AG04450 (cell line): ENCODE data around the gene MCM6. TPM values are rescaled to one million over a fixed set of nuclear protein-coding genes. Genes with fewer than 3 reads are reported as not detected.

ENCODE experiments used
- CTCF ChIA-PET: fragments of 300-600, 350-600 bp; formaldehyde crosslinking; extraction: SDS; loops from one replicate; lab custom pipeline; 2022; ENCODE audit warnings: antibody characterized with exemption, inconsistent platforms; lab: Charles Lee
- POLR2A ChIA-PET: fragments of 350-600 bp; formaldehyde crosslinking; extraction: SDS; loops from one replicate; lab custom pipeline; 2021; ENCODE audit warnings: antibody characterized with exemption, inconsistent platforms; lab: Yijun Ruan, JAX
- DNase-seq: peaks from one replicate; pipeline ENCODE4 v3.0.0-alpha.2; 2011; ENCODE audit warnings: low read depth, low spot score
- H3K27ac ChIP-seq: one replicate; pipeline ENCODE4 v1.5.1; 2012; ENCODE audit warnings: low read depth, low read length, control low read depth
- H3K27me3 ChIP-seq: one replicate; pipeline ENCODE4 v1.6.0; 2012; ENCODE audit warnings: low read length; ENCODE audit not compliant: control insufficient read depth, insufficient read depth
- H3K4me3 ChIP-seq: 2 replicates; pipeline ENCODE4 v1.5.1; 2011; ENCODE audit warnings: mild to moderate bottlenecking, low read depth, low read length, control low read depth
- H3K9me3 ChIP-seq: 2 replicates; pipeline ENCODE4 v1.5.1; 2012; ENCODE audit warnings: low read length; ENCODE audit not compliant: control insufficient read depth, insufficient read depth
- CTCF ChIP-seq: IDR thresholded peaks from 2 replicates; pipeline ENCODE4 v1.5.1; 2011; ENCODE audit warnings: low read depth, low read length, control low read depth, inconsistent platforms
- polyA minus RNA-seq: library from RNA; depleted of rRNA, polyadenylated mRNA; stranded (reverse); fragments of >200 nt; gene quantifications from 2 replicates; pipeline ENCODE4 v1.2.3, GENCODE V29; 2011; rRNA and poly(A)+ RNA removed
- polyA plus RNA-seq: library from polyadenylated mRNA; depleted of rRNA; stranded (reverse); fragments of >200 nt; gene quantifications from 2 replicates; pipeline ENCODE4 v1.2.3, GENCODE V29; 2011; rRNA removed

MCM6 gene
- polyA plus RNA-seq (22.8 and 27.3 TPM in 2 replicates), polyA minus RNA-seq (20.6 and 25.9 TPM in 2 replicates)

DNA sequence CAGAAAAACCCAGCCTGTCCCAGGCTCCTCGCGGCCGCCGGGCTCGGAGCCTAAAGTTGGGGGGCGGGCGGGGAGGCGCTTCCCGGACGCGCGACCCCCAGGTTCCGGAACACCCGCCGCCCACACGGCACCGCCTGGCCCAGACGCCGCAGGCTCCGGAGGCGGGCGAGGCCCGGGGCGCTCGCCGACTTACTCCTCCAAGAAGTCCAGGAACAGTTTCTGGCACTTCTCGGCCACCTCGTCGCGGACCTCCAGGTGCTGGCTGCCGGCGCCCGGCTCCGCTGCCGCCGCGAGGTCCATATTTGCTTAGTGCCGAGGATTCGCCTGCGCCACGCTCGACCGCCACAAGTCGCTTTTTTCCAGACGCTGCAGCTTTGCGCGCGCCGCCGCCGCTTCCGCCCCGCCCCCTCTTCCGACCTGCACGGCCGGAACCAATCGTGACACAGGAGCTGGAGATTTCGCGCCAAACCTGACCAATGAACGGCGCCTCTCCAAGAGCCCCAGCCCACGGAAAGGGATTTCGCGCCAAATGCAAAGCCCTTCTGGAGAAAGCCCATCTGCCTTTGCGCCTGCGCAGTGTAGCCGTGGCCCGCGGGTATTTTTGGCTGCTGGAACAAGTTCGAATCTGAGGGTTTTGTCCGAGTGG, at the start of gene MCM6:
MCM6 (minus strand) TSS at position 378 of the 646 bp plus-strand sequence; CDS start at position 300, 78 bp downstream.
- H3K4me3 ChIP-seq: peak within 1 kb of the TSS; percentile 76
- no peaks in the 10 kb centered on the region; the same call in 1 of the 2 replicates for H3K9me3 ChIP-seq
- H3K27ac ChIP-seq: peak within 1 kb of the TSS; percentile 80
- no peaks in the 10 kb centered on the region for H3K27me3 ChIP-seq
- no peak for TF ChIP-seq CTCF
- DNase-seq: peak; percentile 98
- ChIA-PET POLR2A (interaction anchor here (0.6 kb wide), 1 partner anchor 50 kb away, joined by 3 read pairs; no protein-coding TSS in a partner anchor), CTCF (interaction anchor here (0.6 to 1.4 kb wide), 3 partner anchors 10 to 366 kb away, joined by 3 to 8 read pairs (median 3); no protein-coding TSS in a partner anchor)

DNA sequence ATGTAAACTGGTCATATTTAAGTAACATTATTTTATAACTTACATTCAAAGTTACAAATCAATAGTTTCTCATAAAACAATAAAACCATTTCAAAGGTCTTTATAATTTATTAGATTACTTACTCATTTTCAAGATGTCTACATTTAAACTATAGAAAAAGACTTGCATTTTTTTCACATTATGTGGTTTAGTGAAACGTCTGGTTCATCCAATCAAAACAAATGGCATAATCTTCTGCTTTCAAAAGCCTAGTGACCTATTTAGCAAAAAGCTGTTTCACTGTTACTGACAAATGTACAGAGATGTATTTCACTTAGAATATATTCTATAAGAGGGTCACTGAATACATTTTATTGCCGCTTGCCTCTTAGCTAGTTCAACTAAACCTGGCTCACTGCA, 49.3 kb upstream of the MCM6 start:
- no peaks in the 10 kb centered on the region for H3K9me3 ChIP-seq
- no peaks in the 10 kb centered on the region for H3K27me3 ChIP-seq
- ChIA-PET CTCF (interaction anchor here (1.1 to 1.8 kb wide), 2 partner anchors 9 to 12 kb away, joined by 3 to 16 read pairs; no protein-coding TSS in a partner anchor), POLR2A (no interaction called here)
- no peak for TF ChIP-seq CTCF
- no peak overlapping the region for H3K4me3 ChIP-seq
- H3K27ac ChIP-seq: no peak overlapping the region
- no peak for DNase-seq

DNA sequence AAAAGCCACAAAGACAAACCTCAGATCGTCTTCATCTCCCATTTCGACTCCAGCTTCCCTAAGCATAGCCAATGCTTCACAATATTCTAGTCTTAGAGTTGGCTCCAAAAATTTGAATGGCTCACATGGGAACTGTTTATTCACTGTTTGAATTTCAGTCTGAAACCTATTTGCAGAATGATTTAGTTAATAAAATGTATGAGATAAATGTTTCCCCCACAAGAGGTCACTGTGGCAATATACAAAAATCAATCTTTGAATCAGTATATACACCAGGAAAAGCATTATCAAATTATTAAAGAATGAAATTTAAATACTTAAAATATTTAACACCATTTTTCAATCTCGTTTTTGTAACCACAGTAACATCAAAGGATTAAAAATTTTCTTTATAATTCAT, 40.0 kb upstream of the MCM6 start:
- POLR2A ChIA-PET: no interaction called here
- no peak for DNase-seq
- no peak overlapping the region for H3K4me3 ChIP-seq
- peak; percentile 44 for TF ChIP-seq CTCF
- CTCF ChIA-PET: interaction anchor here (0.6 to 1.2 kb wide), 2 partner anchors 9 to 50 kb away, joined by 3 to 4 read pairs; no protein-coding TSS in a partner anchor
- H3K27me3 ChIP-seq: no peaks in the 10 kb centered on the region
- H3K9me3 ChIP-seq: no peaks in the 10 kb centered on the region
- H3K27ac ChIP-seq: no peak overlapping the region

DNA sequence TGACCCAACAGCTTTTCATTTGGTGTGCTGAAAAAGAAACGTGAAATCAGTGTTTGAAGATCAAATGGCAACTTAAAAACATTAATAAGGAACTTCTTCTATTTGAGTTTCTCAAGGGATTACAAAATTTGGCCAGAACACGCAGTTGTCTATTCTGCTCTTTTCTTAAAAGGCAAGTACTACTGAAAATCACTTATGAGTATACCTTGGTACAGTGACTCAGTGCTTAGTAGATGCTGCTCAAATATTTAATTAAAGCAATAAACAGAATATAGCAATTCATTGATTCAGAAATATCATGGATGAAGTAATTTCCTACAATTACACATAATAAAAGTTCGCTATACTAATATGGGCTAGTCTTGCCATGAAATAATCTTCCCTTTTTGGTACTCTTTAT, 38.2 kb upstream of the MCM6 start:
- CTCF ChIA-PET: interaction anchor here (0.6 to 2.4 kb wide), 55 partner anchors 8 to 1925 kb away, joined by 3 to 31 read pairs (median 4); no protein-coding TSS in a partner anchor
- DNase-seq: no peak
- POLR2A ChIA-PET: no interaction called here

More for the DNA sequence above, 38.2 kb upstream of the MCM6 start:
- H3K27me3 ChIP-seq: no peaks in the 10 kb centered on the region
- no peaks in the 10 kb centered on the region for H3K9me3 ChIP-seq
- TF ChIP-seq CTCF: no peak
- H3K4me3 ChIP-seq: no peak overlapping the region
- no peak overlapping the region for H3K27ac ChIP-seq
